NCI-H1436 (cell line): Measurements from ENCODE around the gene TSC22D4.

Source experiments
- DNase-seq: peaks from one replicate; lab custom pipeline; 2025; lab: John Stamatoyannopoulos, UW

Gene TSC22D4

DNA sequence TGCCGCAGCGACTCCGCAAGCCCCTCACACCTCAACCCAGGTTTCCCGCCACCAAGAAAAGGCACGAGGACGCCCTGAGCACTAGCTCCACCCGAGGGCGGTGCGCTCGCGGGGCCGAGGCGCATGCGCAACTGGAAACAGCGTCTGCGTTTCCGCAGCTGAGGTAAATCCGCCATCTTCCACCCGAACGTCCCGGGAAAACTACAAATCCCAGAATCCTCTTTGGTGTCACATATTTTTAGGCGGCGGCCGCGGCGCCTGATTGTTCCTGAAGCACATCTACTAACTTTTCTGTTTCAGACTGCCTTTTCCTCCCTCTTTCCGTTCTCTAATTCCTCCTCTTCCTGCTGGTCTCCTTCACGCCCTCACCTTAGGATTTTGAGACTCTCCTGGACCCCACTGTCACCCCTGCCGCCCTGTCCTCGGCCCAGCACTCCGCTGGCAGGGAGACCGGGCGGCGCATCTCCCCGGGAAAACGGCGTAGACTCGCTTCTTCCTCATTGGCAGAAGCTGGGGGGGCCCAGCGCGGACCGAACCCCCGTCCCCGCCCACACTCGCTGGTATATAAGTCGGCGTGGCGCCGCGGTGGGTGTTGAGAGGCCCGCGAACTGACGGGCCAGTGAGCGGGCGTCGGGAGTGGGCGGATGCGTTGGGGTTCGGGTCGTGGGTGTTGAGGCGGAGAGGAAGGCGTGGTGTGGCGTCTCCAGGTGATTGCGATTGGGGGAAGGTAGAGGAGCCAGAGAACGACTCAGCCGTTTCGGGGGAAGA lies 50.6 kb downstream of the TSC22D4 start, which contains the start of gene ZCWPW1:
ZCWPW1 (minus strand) TSS at position 505 of the 768 bp plus-strand sequence. CDS start 8,054 bp downstream, outside the sequence.
- peak; percentile 93 for DNase-seq

DNA sequence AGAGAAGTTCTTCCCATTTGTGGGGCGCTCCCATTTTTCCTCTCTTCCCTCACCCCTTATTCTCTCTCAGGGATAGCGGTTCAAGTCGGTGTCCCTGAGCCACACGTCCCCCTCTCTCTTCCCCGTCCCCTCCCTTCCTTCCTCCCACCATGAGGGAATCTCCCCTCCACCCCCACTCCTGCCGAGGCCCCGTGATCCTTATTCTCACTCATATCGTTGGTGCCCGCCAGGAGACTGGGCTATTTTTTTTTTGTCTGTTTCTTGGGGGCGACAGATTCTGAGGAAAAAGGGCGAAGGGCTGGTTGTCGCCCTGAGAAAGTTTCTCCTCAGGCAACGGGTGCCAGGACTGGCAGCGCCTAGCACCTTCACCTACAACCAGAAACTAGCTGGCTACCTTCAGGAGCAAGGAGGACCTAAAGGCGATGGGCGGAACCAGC lies 51.2 kb downstream of the TSC22D4 start:
- DNase-seq, result no peak

- no peak for DNase-seq
Observed at GRCh38 chr7:100426516-100426915, 52.5 kb downstream of the TSC22D4 start.

DNA sequence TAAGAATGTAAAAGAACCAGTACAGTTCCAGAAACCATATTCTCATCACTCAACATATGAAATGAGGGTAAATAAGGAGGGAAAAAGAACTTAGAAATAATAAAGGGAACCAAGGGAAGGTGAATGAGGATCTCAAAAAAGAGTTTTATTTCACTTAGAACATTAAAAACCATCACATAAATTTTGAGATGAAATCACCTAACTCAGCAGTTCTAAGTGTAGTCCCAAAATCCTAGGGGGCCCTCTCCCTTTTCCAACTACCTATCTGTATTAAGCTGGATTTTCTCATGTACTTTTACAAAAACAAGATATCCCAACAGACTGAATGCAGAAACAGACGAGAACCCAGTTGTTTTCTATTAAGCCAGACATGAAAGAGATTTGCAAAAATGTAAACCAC lies 53.7 kb downstream of the TSC22D4 start:
- no peak for DNase-seq

- no peak for DNase-seq
Observed at GRCh38 chr7:100423315-100423714, 55.7 kb downstream of the TSC22D4 start.

DNA sequence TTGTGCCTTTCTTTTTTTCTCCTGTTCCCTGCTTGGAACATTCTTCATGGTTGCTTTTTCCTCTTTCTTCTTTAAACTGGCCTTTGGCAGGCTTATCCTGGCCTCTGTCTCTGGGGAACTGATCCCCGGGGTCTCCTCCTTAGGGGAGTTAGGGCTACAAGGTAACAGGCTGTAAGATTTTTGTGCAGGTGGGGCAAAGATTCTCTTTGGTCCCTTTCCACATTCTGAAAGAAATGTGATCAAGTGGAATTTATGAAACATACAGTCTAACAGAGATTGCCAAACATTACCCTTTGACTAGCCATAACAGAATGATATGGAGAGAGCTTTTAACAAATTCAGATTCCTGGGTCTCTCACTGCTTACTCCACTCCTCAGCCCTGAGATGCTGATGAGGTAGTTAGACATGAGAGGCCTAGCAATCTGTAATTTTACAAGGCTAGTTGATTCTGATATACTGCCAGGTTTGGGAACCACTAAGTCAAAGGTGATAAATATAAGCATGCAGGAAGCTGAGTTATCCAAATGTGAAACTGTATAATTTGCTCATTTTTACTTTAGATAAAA lies 59.3 kb downstream of the TSC22D4 start:
- DNase-seq, result no peak

DNA sequence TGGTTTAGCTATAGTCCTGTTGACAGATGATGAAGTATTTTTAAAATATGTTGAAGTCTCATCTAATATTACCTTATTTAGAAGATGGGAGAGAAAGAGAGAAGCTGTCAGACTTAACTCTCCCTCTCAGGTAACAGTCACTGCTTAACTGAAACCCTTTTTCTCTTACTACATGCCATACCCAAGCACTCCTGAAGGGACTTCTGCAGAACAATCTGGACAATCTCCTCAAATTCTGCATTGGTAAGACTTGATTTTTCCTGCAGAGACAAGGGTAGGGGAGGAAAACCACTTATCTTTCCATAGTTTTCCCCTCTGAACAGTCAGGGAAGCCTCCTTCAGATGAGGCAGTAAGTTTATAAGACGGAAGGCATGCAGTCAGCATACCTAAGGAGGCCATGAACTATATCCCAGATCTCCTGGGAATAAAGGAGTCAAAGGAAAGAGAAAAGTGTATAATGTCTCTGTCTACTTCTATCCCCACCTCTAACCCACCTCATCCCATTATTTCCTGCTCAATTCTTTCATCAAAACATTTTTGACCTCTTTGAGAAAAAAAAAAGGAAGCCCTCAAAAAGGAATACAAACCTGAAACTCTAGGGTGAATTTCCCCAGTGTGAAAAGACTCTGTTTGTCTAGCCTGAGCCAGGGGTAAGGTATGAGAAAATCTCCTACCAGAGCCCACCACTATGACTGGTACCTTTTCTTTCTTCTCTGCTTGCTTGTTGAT lies 59.9 kb downstream of the TSC22D4 start:
- no peak for DNase-seq
